HG03432 (cell line): Measurements from ENCODE around the gene MIOS.

Experiments used
- ATAC-seq: cut with Tn5 transposase; IDR thresholded peaks from one replicate; pipeline ENCODE4 v1.9.1; 2021; ENCODE audit warnings: mild to moderate bottlenecking, moderate library complexity; ENCODE audit not compliant: unreplicated experiment

Gene MIOS

DNA sequence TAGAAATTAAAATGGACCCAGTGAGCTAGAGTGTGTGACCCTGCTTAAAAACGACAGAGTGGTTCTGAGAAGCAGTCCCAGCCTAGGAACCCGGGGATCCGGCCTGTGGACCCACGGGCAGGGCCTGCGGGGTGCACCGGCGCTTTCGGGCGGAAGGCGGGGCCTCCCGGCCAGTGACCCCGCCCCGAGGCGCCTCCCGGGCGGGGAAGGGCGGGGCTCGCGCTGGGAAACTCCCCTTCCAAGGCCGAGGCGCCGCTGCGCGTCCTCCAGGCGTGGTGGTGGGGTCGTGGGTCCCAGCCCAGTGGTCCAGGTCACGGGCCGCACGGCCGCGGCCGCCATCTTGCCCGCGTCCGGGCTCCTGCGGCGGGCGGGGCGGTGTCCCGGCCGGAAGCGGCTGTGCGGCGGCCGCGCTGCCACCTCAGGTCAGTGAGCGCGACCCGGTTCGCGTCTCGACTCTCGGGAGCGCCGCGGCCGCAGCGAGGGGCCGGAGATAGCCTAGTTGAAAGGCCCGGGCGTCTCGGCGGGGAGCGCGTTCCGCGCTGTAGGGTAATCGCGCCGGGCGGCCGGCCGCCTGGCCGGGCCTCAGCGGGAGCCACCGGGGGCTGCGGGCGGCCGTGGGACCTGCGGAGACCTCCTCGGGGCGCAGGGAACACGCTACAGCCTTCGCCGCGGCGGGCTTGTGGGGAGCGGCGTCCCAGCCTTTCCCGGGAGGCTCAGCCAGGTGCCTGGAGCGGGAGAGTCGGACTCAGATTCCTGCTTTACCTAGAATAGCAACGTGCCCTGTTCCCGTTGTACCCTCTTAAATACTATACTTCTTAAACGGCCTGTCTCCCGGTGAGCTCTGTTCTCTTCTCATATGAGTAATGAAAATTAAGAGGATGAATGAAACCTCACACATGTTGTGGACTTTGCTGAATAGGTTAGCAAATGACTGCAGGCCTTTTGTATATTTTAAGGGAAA is at the start of gene MIOS:
Gene MIOS (plus strand): TSS at position 234 of the 961 bp plus-strand sequence. CDS start 5,592 bp downstream, outside the sequence.
- peak; percentile 80 for ATAC-seq

DNA sequence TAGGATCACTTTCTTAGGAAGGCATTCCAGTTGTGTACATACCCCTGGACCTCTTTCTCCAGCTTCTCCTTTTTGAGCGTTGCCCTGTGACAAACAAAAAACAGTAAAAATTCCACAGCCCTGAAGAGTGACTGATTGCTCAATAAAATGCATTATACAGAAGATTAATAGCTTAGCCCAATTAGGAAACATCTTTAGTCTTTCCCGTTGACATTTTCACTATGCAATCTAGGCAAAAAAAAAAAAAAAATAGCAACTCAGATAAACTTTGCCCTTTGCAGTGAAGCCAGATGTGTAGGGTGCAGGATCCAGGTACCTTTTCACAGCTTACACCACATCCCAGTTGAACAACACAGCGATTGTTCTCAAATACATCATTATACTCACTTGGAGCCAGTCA is 48.9 kb upstream of the MIOS start:
- no peak for ATAC-seq

DNA sequence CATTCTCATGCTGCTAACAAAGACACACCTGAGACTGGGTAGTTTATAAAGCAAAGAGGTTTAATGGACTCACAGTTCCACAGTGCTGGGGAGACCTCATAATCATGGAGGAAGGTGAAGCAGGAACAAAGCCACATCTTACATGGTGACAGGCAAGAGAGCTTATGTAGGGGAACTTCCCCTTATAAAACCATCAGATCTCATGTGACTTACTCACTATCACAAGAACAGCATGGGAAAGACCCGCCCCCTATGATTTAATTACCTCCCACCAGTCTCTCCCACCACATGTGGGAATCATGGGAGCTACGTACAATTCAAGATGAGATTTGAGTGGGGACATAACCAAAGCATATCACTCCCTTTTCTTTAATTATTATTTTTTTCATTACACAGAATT is 47.6 kb upstream of the MIOS start:
- ATAC-seq, result no peak

DNA sequence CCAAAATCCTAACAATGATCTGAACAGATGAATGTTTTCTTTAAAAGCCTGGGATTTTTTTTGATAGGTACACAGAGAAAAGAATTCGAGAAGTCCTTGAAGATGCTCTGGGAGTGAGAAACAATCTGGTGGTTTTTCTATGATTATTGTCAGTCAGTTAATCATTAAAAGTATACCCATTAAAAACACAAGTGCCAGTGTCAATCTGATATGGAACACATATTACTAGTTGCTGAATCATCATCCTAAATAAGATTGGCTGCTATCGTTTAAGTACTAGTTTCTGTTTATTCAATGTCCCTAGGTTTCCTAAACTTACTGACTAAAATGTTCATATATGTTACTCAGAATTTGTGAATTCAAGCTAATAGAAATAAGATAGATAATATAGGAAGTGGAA is 47.2 kb upstream of the MIOS start:
- no peak for ATAC-seq

DNA sequence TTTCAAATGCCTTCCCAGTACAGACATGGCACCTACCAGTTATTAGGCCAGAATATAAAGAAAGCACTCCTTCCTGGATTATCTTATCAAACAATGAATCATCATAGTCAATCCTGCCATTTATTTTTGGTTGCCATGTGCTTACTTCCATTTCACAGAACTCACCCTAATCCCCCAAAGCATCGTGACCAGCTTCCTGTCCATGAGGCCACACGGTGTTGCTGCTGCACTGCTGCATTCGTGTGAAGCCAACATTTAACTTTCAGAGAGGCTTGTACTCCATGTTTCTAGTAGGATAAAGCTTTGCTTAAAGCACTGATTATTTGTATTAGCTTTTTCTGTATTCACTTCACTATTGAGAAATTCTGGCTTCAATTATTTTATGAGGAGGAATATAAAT is 45.4 kb upstream of the MIOS start:
- no peak for ATAC-seq

DNA sequence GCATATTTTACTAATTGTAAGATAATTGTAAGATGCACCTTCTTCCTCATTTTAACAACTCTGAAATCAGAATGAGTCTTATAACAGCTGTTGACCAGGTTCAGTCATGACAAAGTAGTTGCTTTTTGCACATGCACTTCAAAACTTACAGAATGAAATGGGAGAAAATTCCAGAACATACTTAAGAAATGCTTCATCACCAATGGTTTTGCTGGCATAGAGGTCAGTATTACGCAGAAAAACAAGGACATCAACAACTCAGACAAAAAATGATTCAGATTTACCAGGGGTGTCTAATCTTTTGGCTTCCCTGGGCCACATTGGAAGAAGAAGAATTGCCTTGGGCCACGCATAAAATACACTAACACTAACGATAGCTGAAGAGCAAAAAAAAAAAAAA is 44.3 kb upstream of the MIOS start:
- no peak for ATAC-seq

DNA sequence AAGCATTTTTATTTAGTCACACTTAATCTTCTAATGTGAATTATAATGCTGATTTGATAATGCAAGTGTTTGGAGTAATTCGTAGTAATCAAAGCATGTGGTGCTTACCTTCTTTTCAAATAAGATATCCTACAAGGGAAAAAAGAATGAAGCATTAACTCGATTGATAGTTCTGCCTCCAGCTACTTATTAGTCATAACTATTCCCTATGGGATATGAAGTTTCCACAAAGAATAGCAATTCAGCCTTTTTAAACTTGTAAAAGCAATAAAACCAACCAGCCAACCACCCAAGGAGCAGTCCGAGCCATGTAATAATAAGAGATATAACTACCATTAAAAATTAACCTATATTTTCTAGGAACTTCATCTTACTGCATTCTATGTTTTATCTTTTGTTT is 42.6 kb upstream of the MIOS start:
- no peak for ATAC-seq

DNA sequence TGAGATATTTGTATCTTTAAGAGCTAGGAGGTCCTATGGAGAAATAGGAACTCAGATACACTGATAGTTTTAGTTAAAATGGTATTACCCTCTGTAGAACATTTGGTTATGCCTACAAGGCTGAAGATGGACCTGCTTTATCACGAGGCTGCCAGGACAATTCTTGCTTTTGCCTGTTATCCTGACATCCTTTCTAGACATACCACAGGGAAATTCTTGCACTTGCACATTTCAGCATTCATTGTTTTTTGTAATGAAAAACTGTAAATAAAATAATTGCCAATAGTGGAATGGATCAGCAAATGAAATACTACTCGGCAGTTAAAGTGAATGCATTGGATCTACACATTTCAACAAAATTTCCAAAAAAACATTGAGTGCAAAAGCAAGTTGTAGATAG is 40.7 kb upstream of the MIOS start:
- ATAC-seq, result no peak

DNA sequence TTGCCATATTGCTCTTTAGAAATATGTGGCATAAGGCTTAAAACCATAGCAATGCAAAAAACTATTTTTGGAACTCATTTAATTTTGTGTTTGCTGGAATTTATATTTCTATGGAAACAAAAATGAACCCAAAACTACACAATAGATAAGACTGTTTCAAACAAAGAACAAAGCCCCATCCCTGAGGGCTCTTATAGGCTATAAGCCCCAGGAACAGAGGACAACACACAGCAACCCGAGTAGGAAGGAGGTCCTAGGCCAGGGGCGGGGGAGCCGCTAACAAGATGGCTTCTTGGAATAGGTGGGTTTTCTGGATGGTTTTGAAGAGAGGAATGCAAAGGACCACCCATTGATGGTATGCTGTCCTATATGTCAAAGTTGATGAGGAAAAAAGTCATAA is 39.6 kb upstream of the MIOS start:
- no peak for ATAC-seq

DNA sequence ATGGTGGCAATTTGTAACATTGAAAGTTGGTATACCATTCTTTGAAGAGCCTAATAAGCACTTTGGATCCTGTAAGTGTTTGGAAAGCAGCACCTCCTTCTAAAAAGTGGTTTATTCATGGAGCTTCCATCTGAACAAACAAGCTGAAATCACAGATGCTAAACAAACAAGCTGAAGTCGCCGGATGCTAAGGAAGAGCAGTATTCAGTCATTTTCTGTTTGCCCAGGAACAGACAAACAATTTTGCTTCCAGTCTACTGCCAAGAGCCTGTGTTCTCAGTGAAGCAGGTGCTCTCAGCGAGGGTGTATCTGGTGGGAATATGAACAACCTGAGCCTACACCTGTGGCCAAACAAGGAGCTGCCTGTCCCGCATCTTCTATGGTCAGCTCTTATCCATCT is 37.4 kb upstream of the MIOS start:
- ATAC-seq, result no peak

DNA sequence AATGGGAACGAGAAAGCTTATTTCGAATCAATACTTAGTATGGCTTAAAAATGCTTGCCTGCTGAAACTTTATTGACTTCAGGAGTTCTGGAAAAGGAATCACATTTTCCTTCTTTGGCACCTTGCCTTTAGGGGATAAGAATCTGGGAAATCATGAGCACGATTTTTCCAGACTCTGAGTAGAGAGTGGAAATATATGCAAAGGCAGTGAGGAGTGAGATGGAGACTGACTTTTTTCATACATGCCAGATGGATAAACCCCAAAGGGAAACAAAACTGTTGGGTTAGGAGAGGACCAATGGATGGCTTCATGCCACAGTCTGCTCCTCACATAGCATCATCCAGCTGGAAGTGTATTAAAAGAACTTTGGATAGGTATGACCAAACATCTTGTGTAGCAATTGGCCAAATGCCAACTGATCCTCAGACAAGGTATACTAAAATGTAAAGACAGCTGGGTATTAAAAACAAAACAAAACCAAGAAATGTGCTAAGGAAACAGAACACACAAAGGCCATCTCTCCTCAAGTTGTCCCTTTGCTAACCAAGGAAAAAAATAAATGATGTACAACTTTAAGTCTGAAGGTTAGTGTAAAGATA is 32.8 kb upstream of the MIOS start:
- no peak for ATAC-seq

DNA sequence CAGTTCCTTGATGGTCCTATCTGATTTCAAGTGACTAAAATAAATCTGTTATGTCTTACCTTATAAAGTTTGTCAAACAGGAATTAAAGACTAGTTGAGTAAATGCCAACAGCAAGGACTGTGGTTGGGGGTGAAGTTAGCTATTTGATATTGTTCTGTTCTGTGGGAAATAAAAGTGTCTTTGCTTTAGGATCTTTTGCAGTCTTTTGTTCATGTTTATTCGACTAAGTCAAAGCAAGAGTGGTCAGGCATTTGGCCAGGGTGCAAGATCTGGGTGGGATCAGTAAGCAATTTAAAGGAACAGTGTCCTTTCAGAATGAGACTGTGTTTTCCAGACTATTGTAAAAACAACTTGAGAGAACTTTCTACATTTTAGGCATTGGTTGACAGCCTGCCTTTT is 31.0 kb upstream of the MIOS start, which contains the start of gene COL28A1:
Gene COL28A1 (minus strand): TSS at position 183 of the 400 bp plus-strand sequence. CDS start 2,998 bp downstream, outside the sequence.
- no peak for ATAC-seq

DNA sequence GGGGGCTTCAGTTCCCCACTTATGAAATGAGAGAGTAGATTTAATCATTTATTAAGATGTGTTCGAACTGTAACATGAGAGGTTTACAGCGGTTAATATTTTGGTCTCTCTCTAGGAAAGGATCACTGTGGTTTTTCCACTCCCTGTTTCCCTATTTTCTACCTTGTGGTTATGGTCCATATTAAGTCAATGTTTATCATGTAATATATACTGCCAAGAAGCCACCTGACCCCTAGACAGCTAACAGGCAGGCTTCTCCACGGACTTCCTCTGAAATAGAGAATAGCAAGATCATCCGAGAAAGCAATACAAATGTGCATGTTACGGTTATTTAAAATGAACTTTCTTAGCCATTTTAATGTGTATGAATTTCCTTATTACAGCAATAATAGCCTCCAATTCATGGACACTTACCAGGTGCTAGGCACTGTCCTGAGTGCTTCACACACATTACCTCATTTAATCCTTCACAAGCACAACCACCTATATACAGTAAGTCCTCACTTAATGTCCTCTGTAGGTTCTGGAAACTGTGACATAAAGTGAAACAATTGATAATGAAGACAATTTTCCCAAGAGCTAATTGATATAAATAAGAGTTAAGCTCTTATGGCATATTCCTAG is 30.2 kb upstream of the MIOS start:
- no peak for ATAC-seq

DNA sequence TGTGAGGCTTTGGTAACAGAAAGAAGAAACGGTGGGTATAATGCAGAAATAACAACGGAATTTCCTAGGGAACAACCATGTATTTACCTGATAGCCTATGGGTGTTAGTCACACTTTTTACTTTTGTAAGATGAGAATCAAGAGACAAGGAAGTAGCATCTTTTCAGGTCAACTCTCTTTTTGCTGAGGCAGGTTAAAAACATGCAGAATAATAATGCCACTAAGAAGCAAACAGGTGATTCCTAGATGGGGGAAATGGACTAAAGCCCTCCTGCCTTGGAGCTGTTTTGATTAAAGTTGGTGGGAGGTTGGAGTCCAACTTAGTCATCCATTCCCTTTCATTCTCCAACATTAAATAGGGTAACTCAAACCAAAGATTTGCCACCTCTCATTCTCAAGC is 29.0 kb upstream of the MIOS start:
- ATAC-seq, result no peak

DNA sequence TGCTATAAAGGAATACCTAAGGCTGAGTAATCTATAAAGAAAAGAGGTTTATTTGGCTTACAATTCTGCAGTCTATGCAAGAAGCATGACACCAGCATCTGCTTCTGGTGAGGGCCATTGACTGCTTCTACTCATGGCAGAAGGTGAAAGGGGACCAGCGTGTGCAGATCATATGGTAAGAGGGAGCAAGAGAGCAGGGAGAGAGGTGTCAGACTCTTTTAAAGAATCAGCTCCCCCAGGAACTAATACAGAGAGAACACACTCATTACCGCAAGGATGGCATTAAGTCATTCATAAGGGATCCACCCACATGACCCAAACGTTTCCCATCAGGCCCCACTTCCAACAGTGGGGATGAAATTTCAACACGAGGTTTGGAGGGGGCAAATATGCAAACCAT is 27.5 kb upstream of the MIOS start:
- no peak for ATAC-seq

DNA sequence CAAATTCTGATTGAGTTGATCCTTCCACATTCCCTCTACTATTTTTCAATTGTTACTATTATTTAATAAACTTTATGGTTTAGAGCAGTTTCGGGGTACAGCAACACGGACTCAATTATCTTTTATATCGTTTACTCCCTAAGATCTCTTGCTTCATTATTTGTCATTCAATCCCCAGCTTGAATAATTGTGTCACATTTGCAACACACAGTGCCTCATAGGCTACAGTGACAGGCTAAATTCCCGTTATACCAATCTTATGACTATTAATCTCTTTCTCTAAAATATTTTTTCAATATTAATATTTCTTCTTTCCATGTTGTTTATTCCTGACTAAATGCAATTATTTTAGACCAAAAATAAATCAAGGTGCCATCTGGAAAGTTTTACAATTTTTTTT is 27.0 kb upstream of the MIOS start:
- ATAC-seq, result no peak

DNA sequence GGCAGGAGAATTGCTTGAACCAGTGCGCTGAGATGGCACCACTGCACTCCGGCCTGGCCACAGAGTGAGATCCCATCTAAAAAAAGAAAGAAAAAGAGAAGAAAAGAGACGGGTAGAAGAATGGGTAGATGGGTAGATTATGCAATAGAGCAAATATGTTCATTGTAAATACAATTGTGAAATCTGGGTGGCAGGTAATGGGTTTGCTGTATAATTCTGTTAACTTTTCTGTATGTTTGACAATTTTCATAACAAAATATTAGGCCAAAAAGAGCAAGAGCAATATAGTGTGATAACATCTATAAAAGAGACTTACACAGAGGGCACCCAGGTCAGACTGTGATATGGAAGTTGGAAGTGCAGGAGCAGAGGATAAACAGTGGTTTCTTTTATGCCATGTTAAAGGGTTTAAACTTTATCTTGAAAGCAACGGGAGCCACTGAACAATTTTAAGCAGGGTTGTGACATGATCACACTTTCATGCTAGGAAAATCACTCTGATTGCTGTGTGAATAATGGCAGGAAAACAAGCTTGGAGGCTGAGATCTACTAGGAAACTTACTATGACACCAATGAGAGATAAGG is 24.3 kb upstream of the MIOS start:
- no peak for ATAC-seq

DNA sequence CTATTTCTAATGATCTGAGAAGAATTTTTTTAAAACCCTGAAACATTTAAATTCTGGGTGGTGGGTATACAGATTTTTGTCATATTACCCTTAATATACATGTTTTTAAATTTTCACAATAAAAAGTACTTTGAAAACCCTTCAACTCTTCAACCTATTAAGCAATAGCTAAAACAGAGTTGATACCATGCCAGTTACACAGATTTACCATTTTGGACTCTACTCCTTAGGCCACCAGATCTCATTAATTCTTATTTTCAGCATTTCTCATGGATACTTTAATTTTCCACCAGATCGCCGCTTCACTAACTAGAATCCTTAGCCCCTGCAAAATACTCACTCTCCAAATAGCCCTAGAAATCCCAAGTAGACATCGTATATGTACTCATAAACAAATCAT is 18.3 kb upstream of the MIOS start:
- no peak for ATAC-seq

DNA sequence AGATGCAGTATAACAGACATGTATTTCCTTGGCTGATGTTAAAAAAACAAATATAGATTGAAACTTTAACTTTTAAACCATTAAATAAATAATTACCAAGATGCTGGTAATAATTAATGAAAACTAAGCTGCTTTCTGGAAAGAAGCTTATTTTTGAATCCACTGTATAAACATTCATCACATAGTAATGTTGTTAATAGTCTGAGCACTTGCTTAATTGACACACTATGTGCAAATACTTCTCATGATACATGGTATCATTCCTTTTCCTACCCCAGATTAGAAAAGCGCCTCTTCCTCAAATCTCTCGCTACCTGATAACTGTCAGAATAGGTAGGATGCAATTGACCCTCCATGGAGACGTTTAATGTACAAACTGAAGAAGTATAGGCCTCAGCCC is 16.0 kb upstream of the MIOS start:
- ATAC-seq, result no peak

DNA sequence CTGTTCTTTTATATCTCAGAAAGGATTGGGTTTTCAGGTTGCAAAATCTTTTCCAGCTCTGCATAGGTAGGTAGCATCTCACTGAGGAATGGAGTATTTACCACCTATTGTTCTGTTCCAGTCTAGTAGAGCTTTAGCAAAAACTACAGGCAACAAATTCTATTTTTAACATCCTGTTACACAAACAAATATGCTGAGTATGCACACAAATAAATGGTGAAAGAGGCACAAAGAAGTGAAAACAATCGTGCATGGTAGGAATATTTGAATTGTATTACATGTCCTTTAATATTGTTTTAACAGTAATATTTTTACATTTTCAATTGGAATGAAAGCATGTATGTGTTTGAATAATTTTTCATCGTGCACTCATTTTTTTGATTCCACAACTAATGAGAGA is 14.5 kb upstream of the MIOS start:
- no peak for ATAC-seq

DNA sequence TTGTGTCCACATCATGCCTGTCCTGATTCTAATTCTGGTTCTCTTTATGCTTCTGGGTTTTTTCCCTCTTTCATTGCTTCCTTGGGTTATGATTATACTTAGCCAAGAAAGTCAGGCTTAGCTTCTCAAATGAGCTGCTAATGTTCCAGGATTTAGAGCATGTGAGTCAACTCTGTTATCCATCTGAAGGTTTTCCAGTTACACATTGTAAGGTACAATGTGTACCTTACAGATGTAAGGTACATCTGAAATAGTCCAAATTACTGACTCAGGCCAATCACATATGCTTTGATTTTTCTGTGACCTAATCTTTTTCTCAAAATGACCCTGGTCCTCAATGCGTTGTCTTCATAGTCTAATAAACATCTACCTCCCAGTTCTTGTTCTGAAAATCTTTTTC is 13.3 kb upstream of the MIOS start:
- no peak for ATAC-seq
